ENCODE results near the gene ZEB1. TPM values are rescaled to one million over a fixed set of nuclear protein-coding genes. Genes with fewer than 3 reads are reported as not detected.

ZEB1 gene
- total and polyA plus RNA-seq, 7 donors, result 5.5 to 255 (median 215) TPM

DNA sequence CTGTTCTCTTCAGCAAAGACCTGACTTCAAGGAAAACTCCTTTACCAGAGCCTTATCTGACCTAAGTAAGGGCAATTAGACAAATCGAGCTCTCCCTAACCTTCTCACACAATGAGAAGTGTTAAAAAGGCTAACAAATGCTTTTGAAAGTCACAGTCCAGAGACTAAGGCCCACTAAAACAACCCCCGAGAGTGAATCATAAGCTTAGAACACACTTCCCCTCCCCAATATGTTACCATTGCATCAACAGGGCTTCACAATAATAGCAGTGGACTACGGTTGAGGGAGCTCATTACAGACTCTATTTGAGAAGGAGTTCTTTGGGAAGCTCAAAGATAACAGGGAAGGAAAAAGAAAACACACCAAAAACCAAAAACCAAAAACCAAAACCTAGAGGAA lies 28.6 kb upstream of the ZEB1 start:
- Histone ChIP-seq H3K36me3 (no peaks in the 10 kb centered on the region), H3K4me1 (peaks cover 0 to 3% (median 0%) of the 10 kb centered on the region in 4 donors), H3K27ac (no peak overlapping the region), H3K4me3 (no peak overlapping the region), H3K9me3 (no peaks in the 10 kb centered on the region), H3K27me3 (no peaks in the 10 kb centered on the region)
- WGBS, 2 donors, result 69 to 79% methylated on average over 3 of the region's 3 CpGs
- TF ChIP-seq POLR2A (IDR thresholded peaks at IDR 0.05) (no peak), EP300 (IDR thresholded peaks at IDR 0.05) (no peak), POLR2AphosphoS5 (IDR thresholded peaks at IDR 0.05) (no peak)
- TF ChIP-seq, protein P1, sequence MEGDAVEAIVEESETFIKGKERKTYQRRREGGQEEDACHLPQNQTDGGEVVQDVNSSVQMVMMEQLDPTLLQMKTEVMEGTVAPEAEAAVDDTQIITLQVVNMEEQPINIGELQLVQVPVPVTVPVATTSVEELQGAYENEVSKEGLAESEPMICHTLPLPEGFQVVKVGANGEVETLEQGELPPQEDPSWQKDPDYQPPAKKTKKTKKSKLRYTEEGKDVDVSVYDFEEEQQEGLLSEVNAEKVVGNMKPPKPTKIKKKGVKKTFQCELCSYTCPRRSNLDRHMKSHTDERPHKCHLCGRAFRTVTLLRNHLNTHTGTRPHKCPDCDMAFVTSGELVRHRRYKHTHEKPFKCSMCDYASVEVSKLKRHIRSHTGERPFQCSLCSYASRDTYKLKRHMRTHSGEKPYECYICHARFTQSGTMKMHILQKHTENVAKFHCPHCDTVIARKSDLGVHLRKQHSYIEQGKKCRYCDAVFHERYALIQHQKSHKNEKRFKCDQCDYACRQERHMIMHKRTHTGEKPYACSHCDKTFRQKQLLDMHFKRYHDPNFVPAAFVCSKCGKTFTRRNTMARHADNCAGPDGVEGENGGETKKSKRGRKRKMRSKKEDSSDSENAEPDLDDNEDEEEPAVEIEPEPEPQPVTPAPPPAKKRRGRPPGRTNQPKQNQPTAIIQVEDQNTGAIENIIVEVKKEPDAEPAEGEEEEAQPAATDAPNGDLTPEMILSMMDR (IDR thresholded peaks at IDR 0.05), result no peak
- intact Hi-C loops (cut with DNase I), result no loop called here
- no peak for DNase-seq

- Histone ChIP-seq H3K27ac (no peak overlapping the region), H3K27me3 (no peaks in the 10 kb centered on the region), H3K36me3 (no peaks in the 10 kb centered on the region), H3K4me3 (no peak overlapping the region), H3K9me3 (no peaks in the 10 kb centered on the region), H3K4me1 (peaks cover 0 to 3% (median 0%) of the 10 kb centered on the region in 4 donors)
- intact Hi-C loops (cut with DNase I), result no loop called here
- DNase-seq, result no peak
- 96 to 98% methylated on average over 1 of the region's 1 CpG for WGBS, 2 donors
- TF ChIP-seq, protein P1 (IDR thresholded peaks at IDR 0.05), result no peak
- TF ChIP-seq POLR2A (IDR thresholded peaks at IDR 0.05) (no peak), POLR2AphosphoS5 (IDR thresholded peaks at IDR 0.05) (no peak), EP300 (IDR thresholded peaks at IDR 0.05) (no peak)
Measured at GRCh38 chr10:31291123-31291522, 27.9 kb upstream of the ZEB1 start.

DNA sequence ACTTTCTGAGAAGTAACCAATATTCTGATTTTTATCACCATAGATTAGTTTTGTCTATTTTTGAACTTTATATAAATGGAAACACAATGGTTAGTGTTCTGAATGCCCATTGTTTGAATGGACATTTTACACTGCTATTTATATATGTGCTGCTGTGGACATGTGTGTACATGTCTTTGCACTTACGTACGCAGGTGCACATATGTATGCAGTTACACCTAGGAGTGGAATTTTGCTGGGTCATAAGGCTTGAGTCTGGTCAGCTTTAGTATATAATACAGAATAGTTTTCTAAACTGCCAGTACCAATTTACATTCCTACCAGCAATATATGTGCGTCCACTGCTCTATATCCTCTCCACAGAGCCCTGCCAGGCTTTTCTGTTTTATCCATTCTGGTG lies 24.5 kb upstream of the ZEB1 start:
- no peaks in the 10 kb centered on the region for H3K36me3 ChIP-seq
- no peak overlapping the region for H3K4me3 ChIP-seq
- 82 to 97% methylated on average over 3 of the region's 3 CpGs for WGBS, 2 donors
- TF ChIP-seq POLR2A (IDR thresholded peaks at IDR 0.05), result no peak
- TF ChIP-seq EP300 (IDR thresholded peaks at IDR 0.05), result no peak
- no peak for DNase-seq
- H3K27ac ChIP-seq, result no peak overlapping the region
- intact Hi-C loops (cut with DNase I), result no loop called here
- no peaks in the 10 kb centered on the region for H3K9me3 ChIP-seq
- H3K4me1 ChIP-seq, result no peaks in the 10 kb centered on the region
- no peaks in the 10 kb centered on the region for H3K27me3 ChIP-seq

GRCh38 chr10:31296754-31297153 lies 22.3 kb upstream of the ZEB1 start:
- Histone ChIP-seq H3K4me1 (no peaks in the 10 kb centered on the region), H3K27ac (no peak overlapping the region), H3K36me3 (no peaks in the 10 kb centered on the region), H3K9me3 (no peaks in the 10 kb centered on the region), H3K4me3 (no peak overlapping the region), H3K27me3 (no peaks in the 10 kb centered on the region)
- intact Hi-C loops (cut with DNase I), result no loop called here
- WGBS, 2 donors, result 53 to 71% methylated on average over 1 of the region's 1 CpG
- TF ChIP-seq, protein P1 (IDR thresholded peaks at IDR 0.05), result no peak
- TF ChIP-seq EP300 (IDR thresholded peaks at IDR 0.05) (no peak), POLR2A (IDR thresholded peaks at IDR 0.05) (no peak), POLR2AphosphoS5 (IDR thresholded peaks at IDR 0.05) (no peak)
- no peak for DNase-seq

- H3K4me3 ChIP-seq, result no peak overlapping the region
- intact Hi-C loops (cut with DNase I), result no loop called here
- H3K4me1 ChIP-seq, result peaks cover 0 to 6% (median 0%) of the 10 kb centered on the region in 4 donors
- no peaks in the 10 kb centered on the region for H3K27me3 ChIP-seq
- TF ChIP-seq POLR2AphosphoS5 (IDR thresholded peaks at IDR 0.05), result no peak
- no peak for TF ChIP-seq POLR2A (IDR thresholded peaks at IDR 0.05)
- TF ChIP-seq, protein P1 (IDR thresholded peaks at IDR 0.05), result no peak
- TF ChIP-seq EP300 (IDR thresholded peaks at IDR 0.05), result no peak
- no peaks in the 10 kb centered on the region for H3K9me3 ChIP-seq
- 9 to 21% methylated on average over 1 of the region's 1 CpG for WGBS, 2 donors
- no peak for DNase-seq
- no peaks in the 10 kb centered on the region for H3K36me3 ChIP-seq
- no peak overlapping the region for H3K27ac ChIP-seq
Measured at GRCh38 chr10:31299119-31299518, 19.9 kb upstream of the ZEB1 start.

All from sigmoid colon (tissue), 7 donors.